GM10248 (cell line): ENCODE data around the gene SCFD2.

ENCODE experiments used
- CTCF ChIA-PET: fragments of 300-600 bp; sonication (Branson Sonifier 250); formaldehyde crosslinking; extraction: SDS; loops from one replicate; lab custom pipeline; 2021; ENCODE audit warnings: antibody characterized with exemption; lab: Yijun Ruan, JAX
- POLR2A ChIA-PET: fragments of 350-650 bp; sonication (Branson Sonifier 250); formaldehyde crosslinking; extraction: SDS; loops from one replicate; lab custom pipeline; 2020; ENCODE audit warnings: antibody characterized with exemption; lab: Yijun Ruan, JAX
- DNase-seq: peaks from one replicate; pipeline ENCODE4 v3.0.0; 2012; ENCODE audit errors: extremely low spot score
- CTCF ChIP-seq: IDR thresholded peaks from 2 replicates; pipeline ENCODE4 v1.5.1; 2012; ENCODE audit warnings: mild to moderate bottlenecking, low read depth; ENCODE audit errors: extremely low read depth, missing control alignments, control extremely low read depth

The SCFD2 gene

GRCh38 chr4:52946855-52947254 lies 419.0 kb downstream of the SCFD2 start:
- POLR2A ChIA-PET: no interaction called here
- no peak for DNase-seq
- TF ChIP-seq CTCF: no peak
- CTCF ChIA-PET: interaction anchor here (1.2 kb wide), 1 partner anchor 9 kb away, joined by 3 read pairs; no protein-coding TSS in a partner anchor

- no peak for TF ChIP-seq CTCF
- ChIA-PET POLR2A (no interaction called here), CTCF (interaction anchor here (1.2 kb wide), 1 partner anchor 10 kb away, joined by 3 read pairs; no protein-coding TSS in a partner anchor)
- no peak for DNase-seq
Measured at GRCh38 chr4:52945982-52946381, 419.9 kb downstream of the SCFD2 start.

GRCh38 chr4:52945326-52945898 lies 420.4 kb downstream of the SCFD2 start:
- no peak for DNase-seq
- TF ChIP-seq CTCF: no peak
- ChIA-PET POLR2A (no interaction called here), CTCF (interaction anchor here (1.0 to 1.4 kb wide), 4 partner anchors 9 to 383 kb away, joined by 3 read pairs; no protein-coding TSS in a partner anchor)

- no peak for DNase-seq
- POLR2A ChIA-PET: no interaction called here
- CTCF ChIA-PET: interaction anchor here (1.2 to 1.7 kb wide), 5 partner anchors 9 to 1290 kb away, joined by 3 to 6 read pairs (median 4); no protein-coding TSS in a partner anchor
- TF ChIP-seq CTCF: no peak
Measured at GRCh38 chr4:52943677-52944076, 422.2 kb downstream of the SCFD2 start.

- CTCF ChIA-PET: interaction anchor here (1.2 to 1.7 kb wide), 4 partner anchors 9 to 45 kb away, joined by 3 to 6 read pairs (median 4); no protein-coding TSS in a partner anchor
- POLR2A ChIA-PET: no interaction called here
Measured at GRCh38 chr4:52942936-52943335, 422.9 kb downstream of the SCFD2 start.

GRCh38 chr4:52941450-52941849 lies 424.4 kb downstream of the SCFD2 start:
- POLR2A ChIA-PET: no interaction called here
- no peak for TF ChIP-seq CTCF
- DNase-seq: no peak
- CTCF ChIA-PET: interaction anchor here (1.1 to 2.6 kb wide), 7 partner anchors 8 to 42 kb away, joined by 3 to 7 read pairs (median 6); no protein-coding TSS in a partner anchor

More at GRCh38 chr4:52942936-52943335, 422.9 kb downstream of the SCFD2 start:
- DNase-seq: no peak
- TF ChIP-seq CTCF: no peak
